Gastroesophageal sphincter (tissue), 3 donors: Measurements from ENCODE around the gene FUNDC2.
"Not testable (repeated sequence)": the region's sequence is repeated elsewhere in the genome, so short reads cannot be mapped to it uniquely, and the experiment has no call there.

ENCODE experiments used
- POLR2A ChIP-seq, 2 donors: fragments of 450-650 bp; IDR thresholded peaks; one replicate each; pipeline ENCODE4 v1.6.1; 2017; ENCODE audit warnings: antibody characterized with exemption in 2 of 2, mild to moderate bottlenecking in 2 of 2, moderate library complexity in 1 of 2
- TF ChIP-seq, protein P1 (sequence below), 4 experiments: fragments of 200-600 bp in 2 of 4; fragments of 450-650 bp in 2 of 4; sonication (generic) in 1 of 4; IDR thresholded peaks; one replicate each; pipeline ENCODE4 v1.5.1; 2017 to 2019; ENCODE audit warnings: antibody characterized with exemption in 4 of 4, mild to moderate bottlenecking in 2 of 4, moderate library complexity in 2 of 4

DNA sequence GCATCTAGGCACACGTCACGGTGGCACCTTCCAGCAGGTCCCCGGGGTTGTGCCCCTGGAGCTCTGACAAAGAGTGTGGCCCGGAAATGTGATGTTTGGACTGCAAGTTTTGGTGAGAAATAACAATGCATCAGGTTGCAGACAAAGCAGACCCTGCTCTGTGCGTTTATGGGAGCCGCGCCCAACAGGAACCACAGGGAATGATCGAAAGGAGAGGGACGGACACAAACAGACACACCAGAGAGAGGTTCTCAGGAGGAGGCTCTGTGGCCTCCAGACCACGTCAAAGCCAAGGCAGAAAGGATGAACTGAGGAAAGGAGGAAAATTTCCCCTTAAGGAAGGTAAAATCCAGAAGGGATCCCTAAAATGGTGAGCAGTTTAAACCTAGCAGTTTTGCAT is 20.3 kb upstream of the FUNDC2 start:
- TF ChIP-seq POLR2A (IDR thresholded peaks at IDR 0.05): not testable (repeated sequence)
- TF ChIP-seq, protein P1, sequence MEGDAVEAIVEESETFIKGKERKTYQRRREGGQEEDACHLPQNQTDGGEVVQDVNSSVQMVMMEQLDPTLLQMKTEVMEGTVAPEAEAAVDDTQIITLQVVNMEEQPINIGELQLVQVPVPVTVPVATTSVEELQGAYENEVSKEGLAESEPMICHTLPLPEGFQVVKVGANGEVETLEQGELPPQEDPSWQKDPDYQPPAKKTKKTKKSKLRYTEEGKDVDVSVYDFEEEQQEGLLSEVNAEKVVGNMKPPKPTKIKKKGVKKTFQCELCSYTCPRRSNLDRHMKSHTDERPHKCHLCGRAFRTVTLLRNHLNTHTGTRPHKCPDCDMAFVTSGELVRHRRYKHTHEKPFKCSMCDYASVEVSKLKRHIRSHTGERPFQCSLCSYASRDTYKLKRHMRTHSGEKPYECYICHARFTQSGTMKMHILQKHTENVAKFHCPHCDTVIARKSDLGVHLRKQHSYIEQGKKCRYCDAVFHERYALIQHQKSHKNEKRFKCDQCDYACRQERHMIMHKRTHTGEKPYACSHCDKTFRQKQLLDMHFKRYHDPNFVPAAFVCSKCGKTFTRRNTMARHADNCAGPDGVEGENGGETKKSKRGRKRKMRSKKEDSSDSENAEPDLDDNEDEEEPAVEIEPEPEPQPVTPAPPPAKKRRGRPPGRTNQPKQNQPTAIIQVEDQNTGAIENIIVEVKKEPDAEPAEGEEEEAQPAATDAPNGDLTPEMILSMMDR (IDR thresholded peaks at IDR 0.05): not testable (repeated sequence)
